SK-N-SH treated with all-trans-retinoic acid at 6 μM for 48 hours (cell line): ENCODE data around the gene RASSF5.

ENCODE experiments used
- ARNTL ChIP-seq: fragments of 450-650 bp; formaldehyde crosslinking; IDR thresholded peaks from 2 replicates; pipeline ENCODE4 v1.5.0; 2020; ENCODE audit warnings: low read depth, mild to moderate bottlenecking, moderate library complexity, borderline replicate concordance
- BACH2 ChIP-seq: fragments of 250-450 bp; sonication (Bioruptor Pico); IDR thresholded peaks from 2 replicates; pipeline ENCODE4 v1.9.0; 2021; ENCODE audit warnings: mild to moderate bottlenecking, borderline replicate concordance
- CSDC2 ChIP-seq: fragments of 250-450 bp; sonication (Bioruptor Pico); IDR thresholded peaks from 2 replicates; pipeline ENCODE4 v1.5.0; 2020; ENCODE audit warnings: mild to moderate bottlenecking, moderate library complexity
- GLIS3 ChIP-seq: fragments of 250-450 bp; sonication (Bioruptor Pico); IDR thresholded peaks from 2 replicates; pipeline ENCODE4 v1.5.0; 2020; ENCODE audit warnings: mild to moderate bottlenecking, moderate library complexity
- ZC3H10 ChIP-seq: fragments of 250-450 bp; sonication (Bioruptor Pico); IDR thresholded peaks from 2 replicates; pipeline ENCODE4 v1.5.1; 2021; ENCODE audit warnings: mild to moderate bottlenecking, moderate library complexity
- ZFP3 ChIP-seq: fragments of 250-450 bp; sonication (Bioruptor Pico); IDR thresholded peaks from 2 replicates; pipeline ENCODE4 v1.5.0; 2020; ENCODE audit warnings: mild to moderate bottlenecking, moderate library complexity
- ZNF565 ChIP-seq: fragments of 450-650 bp; formaldehyde crosslinking; conservative IDR thresholded peaks from 2 replicates; pipeline ENCODE4 v1.5.0; 2020; ENCODE audit warnings: low read depth, mild to moderate bottlenecking, moderate library complexity
- ZNF70 ChIP-seq: fragments of 450-650 bp; formaldehyde crosslinking; IDR thresholded peaks from 2 replicates; pipeline ENCODE4 v1.5.0; 2020; ENCODE audit warnings: mild to moderate bottlenecking, moderate library complexity
- TF ChIP-seq, protein P1 (sequence below): fragments of 250-450 bp; sonication (Bioruptor Pico); IDR thresholded peaks from 2 replicates; pipeline ENCODE4 v1.5.1; 2021; ENCODE audit warnings: mild to moderate bottlenecking, moderate library complexity
- TF ChIP-seq, protein P2 (sequence below): fragments of 250-450 bp; sonication (Bioruptor Pico); IDR thresholded peaks from 2 replicates; pipeline ENCODE4 v1.8.0; 2020; ENCODE audit warnings: mild to moderate bottlenecking, moderate library complexity, borderline replicate concordance
- TF ChIP-seq, protein P3 (sequence below): fragments of 250-450 bp; sonication (Bioruptor Pico); IDR thresholded peaks from 2 replicates; pipeline ENCODE4 v1.8.0; 2021; ENCODE audit warnings: low read depth, mild to moderate bottlenecking, moderate library complexity, borderline replicate concordance
- TF ChIP-seq, protein P4 (sequence below): fragments of 250-450 bp; sonication (Bioruptor Pico); IDR thresholded peaks from 2 replicates; pipeline ENCODE4 v1.5.1; 2020; ENCODE audit warnings: low read depth, mild to moderate bottlenecking, moderate library complexity

DNA sequence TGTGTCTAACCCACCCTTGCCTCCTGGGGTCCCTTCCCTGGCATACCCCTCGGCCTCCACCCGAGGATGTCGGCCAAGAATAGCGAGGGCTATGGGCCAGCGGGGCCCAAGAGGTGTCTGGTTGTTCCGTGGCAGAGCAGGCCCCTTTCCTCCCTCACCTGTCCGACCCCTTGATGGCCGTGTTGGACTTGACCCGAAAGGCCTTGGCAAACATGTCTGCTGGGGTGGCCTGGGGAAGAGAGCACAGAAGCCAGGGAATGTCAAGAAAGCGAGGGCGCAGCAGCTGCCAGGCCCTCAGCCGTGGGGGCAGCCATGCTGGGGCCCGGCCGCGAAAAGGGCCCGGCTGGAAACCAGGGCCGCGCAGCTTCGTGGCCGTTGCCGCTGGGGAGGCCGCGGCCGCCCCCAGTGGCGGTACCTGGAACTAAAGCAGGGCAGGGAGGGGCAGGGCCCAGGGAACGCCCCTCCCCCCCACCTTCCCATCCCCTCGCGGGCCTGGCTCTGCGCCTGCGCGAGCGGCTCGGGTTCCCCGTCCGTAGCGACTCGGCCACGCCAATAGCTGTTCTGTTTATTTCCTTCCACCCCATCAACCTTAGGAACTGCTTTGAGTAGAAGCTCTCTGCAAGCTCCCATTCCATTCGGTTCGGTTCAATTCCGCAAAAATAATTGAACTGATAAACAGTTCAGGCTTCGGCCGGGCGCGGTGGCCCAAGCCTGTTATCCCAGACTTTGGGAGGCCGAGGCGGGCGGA, 105.0 kb downstream of the RASSF5 start, which contains the start of gene EIF2D:
- TF ChIP-seq, protein P1, sequence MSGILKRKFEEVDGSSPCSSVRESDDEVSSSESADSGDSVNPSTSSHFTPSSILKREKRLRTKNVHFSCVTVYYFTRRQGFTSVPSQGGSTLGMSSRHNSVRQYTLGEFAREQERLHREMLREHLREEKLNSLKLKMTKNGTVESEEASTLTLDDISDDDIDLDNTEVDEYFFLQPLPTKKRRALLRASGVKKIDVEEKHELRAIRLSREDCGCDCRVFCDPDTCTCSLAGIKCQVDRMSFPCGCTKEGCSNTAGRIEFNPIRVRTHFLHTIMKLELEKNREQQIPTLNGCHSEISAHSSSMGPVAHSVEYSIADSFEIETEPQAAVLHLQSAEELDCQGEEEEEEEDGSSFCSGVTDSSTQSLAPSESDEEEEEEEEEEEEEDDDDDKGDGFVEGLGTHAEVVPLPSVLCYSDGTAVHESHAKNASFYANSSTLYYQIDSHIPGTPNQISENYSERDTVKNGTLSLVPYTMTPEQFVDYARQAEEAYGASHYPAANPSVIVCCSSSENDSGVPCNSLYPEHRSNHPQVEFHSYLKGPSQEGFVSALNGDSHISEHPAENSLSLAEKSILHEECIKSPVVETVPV, result no peak
- TF ChIP-seq, protein P2, sequence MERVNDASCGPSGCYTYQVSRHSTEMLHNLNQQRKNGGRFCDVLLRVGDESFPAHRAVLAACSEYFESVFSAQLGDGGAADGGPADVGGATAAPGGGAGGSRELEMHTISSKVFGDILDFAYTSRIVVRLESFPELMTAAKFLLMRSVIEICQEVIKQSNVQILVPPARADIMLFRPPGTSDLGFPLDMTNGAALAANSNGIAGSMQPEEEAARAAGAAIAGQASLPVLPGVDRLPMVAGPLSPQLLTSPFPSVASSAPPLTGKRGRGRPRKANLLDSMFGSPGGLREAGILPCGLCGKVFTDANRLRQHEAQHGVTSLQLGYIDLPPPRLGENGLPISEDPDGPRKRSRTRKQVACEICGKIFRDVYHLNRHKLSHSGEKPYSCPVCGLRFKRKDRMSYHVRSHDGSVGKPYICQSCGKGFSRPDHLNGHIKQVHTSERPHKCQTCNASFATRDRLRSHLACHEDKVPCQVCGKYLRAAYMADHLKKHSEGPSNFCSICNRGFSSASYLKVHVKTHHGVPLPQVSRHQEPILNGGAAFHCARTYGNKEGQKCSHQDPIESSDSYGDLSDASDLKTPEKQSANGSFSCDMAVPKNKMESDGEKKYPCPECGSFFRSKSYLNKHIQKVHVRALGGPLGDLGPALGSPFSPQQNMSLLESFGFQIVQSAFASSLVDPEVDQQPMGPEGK (CRISPR knock-in tag), result peak; percentile 82
- TF ChIP-seq BACH2 (CRISPR knock-in tag) (no peak), ZNF70 (CRISPR knock-in tag) (no peak), GLIS3 (CRISPR knock-in tag) (no peak), ZNF565 (CRISPR knock-in tag) (no peak), CSDC2 (CRISPR knock-in tag) (no peak), ARNTL (CRISPR knock-in tag) (no peak), ZFP3 (no peak; the same call in 1 of the 2 replicates), ZC3H10 (CRISPR knock-in tag) (peak; percentile 82; the same call in 1 of the 2 replicates)
- TF ChIP-seq, protein P3, sequence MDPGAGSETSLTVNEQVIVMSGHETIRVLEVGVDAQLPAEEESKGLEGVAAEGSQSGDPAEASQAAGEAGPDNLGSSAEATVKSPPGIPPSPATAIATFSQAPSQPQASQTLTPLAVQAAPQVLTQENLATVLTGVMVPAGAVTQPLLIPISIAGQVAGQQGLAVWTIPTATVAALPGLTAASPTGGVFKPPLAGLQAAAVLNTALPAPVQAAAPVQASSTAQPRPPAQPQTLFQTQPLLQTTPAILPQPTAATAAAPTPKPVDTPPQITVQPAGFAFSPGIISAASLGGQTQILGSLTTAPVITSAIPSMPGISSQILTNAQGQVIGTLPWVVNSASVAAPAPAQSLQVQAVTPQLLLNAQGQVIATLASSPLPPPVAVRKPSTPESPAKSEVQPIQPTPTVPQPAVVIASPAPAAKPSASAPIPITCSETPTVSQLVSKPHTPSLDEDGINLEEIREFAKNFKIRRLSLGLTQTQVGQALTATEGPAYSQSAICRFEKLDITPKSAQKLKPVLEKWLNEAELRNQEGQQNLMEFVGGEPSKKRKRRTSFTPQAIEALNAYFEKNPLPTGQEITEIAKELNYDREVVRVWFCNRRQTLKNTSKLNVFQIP (CRISPR knock-in tag), result peak; percentile 99; the same call in 1 of the 2 replicates
- TF ChIP-seq, protein P4, sequence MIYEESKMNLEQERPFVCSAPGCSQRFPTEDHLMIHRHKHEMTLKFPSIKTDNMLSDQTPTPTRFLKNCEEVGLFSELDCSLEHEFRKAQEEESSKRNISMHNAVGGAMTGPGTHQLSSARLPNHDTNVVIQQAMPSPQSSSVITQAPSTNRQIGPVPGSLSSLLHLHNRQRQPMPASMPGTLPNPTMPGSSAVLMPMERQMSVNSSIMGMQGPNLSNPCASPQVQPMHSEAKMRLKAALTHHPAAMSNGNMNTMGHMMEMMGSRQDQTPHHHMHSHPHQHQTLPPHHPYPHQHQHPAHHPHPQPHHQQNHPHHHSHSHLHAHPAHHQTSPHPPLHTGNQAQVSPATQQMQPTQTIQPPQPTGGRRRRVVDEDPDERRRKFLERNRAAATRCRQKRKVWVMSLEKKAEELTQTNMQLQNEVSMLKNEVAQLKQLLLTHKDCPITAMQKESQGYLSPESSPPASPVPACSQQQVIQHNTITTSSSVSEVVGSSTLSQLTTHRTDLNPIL, result no peak
